Muscle layer of colon (tissue), 2 donors: ENCODE results near the gene CRYAB.

Source experiments
- H3K27ac ChIP-seq: one replicate; pipeline ENCODE4 v1.7.0; 2013; ENCODE audit warnings: low read depth, mild to moderate bottlenecking, low read length, moderate library complexity
- H3K27me3 ChIP-seq, 2 donors: one replicate each; pipeline ENCODE4 v1.7.0; 2013; ENCODE audit warnings: low read length in 2 of 2, mild to moderate bottlenecking in 2 of 2; ENCODE audit not compliant: insufficient read depth in 2 of 2, control insufficient read depth in 1 of 2
- H3K36me3 ChIP-seq: one replicate; pipeline ENCODE4 v1.7.0; 2013; ENCODE audit warnings: mild to moderate bottlenecking, low read length; ENCODE audit not compliant: insufficient read depth
- H3K4me1 ChIP-seq: one replicate; pipeline ENCODE4 v1.7.0; 2013; ENCODE audit warnings: mild to moderate bottlenecking, low read length; ENCODE audit not compliant: insufficient read depth
- H3K4me3 ChIP-seq, 2 donors: one replicate each; pipeline ENCODE4 v1.7.0; 2013; ENCODE audit warnings: low read length in 2 of 2, low read depth in 1 of 2, mild to moderate bottlenecking in 1 of 2, moderate library complexity in 1 of 2
- H3K9ac ChIP-seq: one replicate; pipeline ENCODE4 v1.7.0; 2013; ENCODE audit warnings: low read length
- H3K9me3 ChIP-seq: one replicate; pipeline ENCODE4 v1.7.0; 2013; ENCODE audit warnings: mild to moderate bottlenecking, low read length
- donor health status: abdominal sarcoma.
- donor health status: Adenocarcinoma of cecum.

CRYAB gene

GRCh38 chr11:111932611-111932950 is 21.0 kb upstream of the CRYAB start:
- H3K9ac ChIP-seq = no peak overlapping the region
- H3K36me3 ChIP-seq = no peaks in the 10 kb centered on the region
- peaks cover 20% of the 10 kb centered on the region for H3K4me1 ChIP-seq
- H3K9me3 ChIP-seq = no peaks in the 10 kb centered on the region
- H3K27ac ChIP-seq = no peak overlapping the region
- H3K27me3 ChIP-seq = no peaks in the 10 kb centered on the region
- no peak overlapping the region for H3K4me3 ChIP-seq

- H3K9ac ChIP-seq = no peak overlapping the region
- no peaks in the 10 kb centered on the region for H3K9me3 ChIP-seq
- H3K27me3 ChIP-seq = no peaks in the 10 kb centered on the region
- peaks cover 21% of the 10 kb centered on the region for H3K4me1 ChIP-seq
- H3K27ac ChIP-seq = no peak overlapping the region
- H3K36me3 ChIP-seq = no peaks in the 10 kb centered on the region
- H3K4me3 ChIP-seq = no peak overlapping the region
These were observed 18.9 kb upstream of the CRYAB start for GRCh38 chr11:111930472-111930871.

- Histone ChIP-seq H3K27ac (peak overlapping the region; percentile 81), H3K4me1 (peaks cover 33% of the 10 kb centered on the region), H3K36me3 (no peaks in the 10 kb centered on the region), H3K4me3 (peak overlapping the region; percentile 49 to 71), H3K27me3 (no peaks in the 10 kb centered on the region), H3K9ac (peak overlapping the region; percentile 88), H3K9me3 (no peaks in the 10 kb centered on the region)
These were observed 15.2 kb upstream of the CRYAB start for GRCh38 chr11:111926505-111927391.

- Histone ChIP-seq H3K27ac (peak overlapping the region; percentile 81), H3K4me1 (peaks cover 33% of the 10 kb centered on the region), H3K9me3 (no peaks in the 10 kb centered on the region), H3K9ac (no peak overlapping the region), H3K4me3 (peak overlapping the region in 1 of 2 donors; percentile 71), H3K36me3 (no peaks in the 10 kb centered on the region), H3K27me3 (no peaks in the 10 kb centered on the region)
These were observed 14.4 kb upstream of the CRYAB start for GRCh38 chr11:111925953-111926352.

GRCh38 chr11:111923951-111924350 is 12.4 kb upstream of the CRYAB start:
- H3K4me3 ChIP-seq = no peak overlapping the region
- H3K36me3 ChIP-seq = no peaks in the 10 kb centered on the region
- H3K27me3 ChIP-seq = no peaks in the 10 kb centered on the region
- H3K4me1 ChIP-seq = peaks cover 33% of the 10 kb centered on the region
- H3K27ac ChIP-seq = no peak overlapping the region
- H3K9me3 ChIP-seq = no peaks in the 10 kb centered on the region
- no peak overlapping the region for H3K9ac ChIP-seq

- peaks cover 33% of the 10 kb centered on the region for H3K4me1 ChIP-seq
- no peaks in the 10 kb centered on the region for H3K36me3 ChIP-seq
- no peaks in the 10 kb centered on the region for H3K27me3 ChIP-seq
- H3K9me3 ChIP-seq = no peaks in the 10 kb centered on the region
- H3K4me3 ChIP-seq = no peak overlapping the region
- H3K27ac ChIP-seq = peak overlapping the region; percentile 29
- no peak overlapping the region for H3K9ac ChIP-seq
These were observed 11.8 kb upstream of the CRYAB start for GRCh38 chr11:111923351-111923788.

GRCh38 chr11:111922803-111923202 is 11.2 kb upstream of the CRYAB start:
- H3K9ac ChIP-seq = no peak overlapping the region
- no peaks in the 10 kb centered on the region for H3K27me3 ChIP-seq
- H3K27ac ChIP-seq = peak overlapping the region; percentile 29
- H3K9me3 ChIP-seq = no peaks in the 10 kb centered on the region
- H3K36me3 ChIP-seq = no peaks in the 10 kb centered on the region
- H3K4me1 ChIP-seq = peaks cover 33% of the 10 kb centered on the region
- H3K4me3 ChIP-seq = no peak overlapping the region

GRCh38 chr11:111921541-111922230 is 10.1 kb upstream of the CRYAB start:
- no peaks in the 10 kb centered on the region for H3K9me3 ChIP-seq
- no peak overlapping the region for H3K4me3 ChIP-seq
- no peaks in the 10 kb centered on the region for H3K36me3 ChIP-seq
- H3K9ac ChIP-seq = no peak overlapping the region
- no peak overlapping the region for H3K27ac ChIP-seq
- peaks cover 28% of the 10 kb centered on the region for H3K4me1 ChIP-seq
- no peaks in the 10 kb centered on the region for H3K27me3 ChIP-seq

GRCh38 chr11:111920908-111921307 is 9.3 kb upstream of the CRYAB start:
- Histone ChIP-seq H3K9ac (no peak overlapping the region), H3K9me3 (no peaks in the 10 kb centered on the region), H3K27me3 (no peaks in the 10 kb centered on the region), H3K4me3 (no peak overlapping the region), H3K4me1 (peaks cover 21% of the 10 kb centered on the region), H3K36me3 (no peaks in the 10 kb centered on the region), H3K27ac (no peak overlapping the region)

GRCh38 chr11:111918390-111919256 is 7.1 kb upstream of the CRYAB start, which contains the start of gene C11orf52:
Gene C11orf52 (plus strand): TSS chr11:111918913. CDS start chr11:111918973, 60 bp downstream.
- Histone ChIP-seq H3K27me3 (no peaks in the 10 kb centered on the region), H3K4me3 (no peak within 1 kb of the TSS), H3K9me3 (no peaks in the 10 kb centered on the region), H3K27ac (no peak within 1 kb of the TSS), H3K4me1 (peaks cover 25% of the 10 kb centered on the region), H3K9ac (no peak within 1 kb of the TSS), H3K36me3 (no peaks in the 10 kb centered on the region)

- H3K27ac ChIP-seq = no peak overlapping the region
- H3K9me3 ChIP-seq = no peaks in the 10 kb centered on the region
- H3K4me1 ChIP-seq = peaks cover 22% of the 10 kb centered on the region
- H3K27me3 ChIP-seq = no peaks in the 10 kb centered on the region
- no peak overlapping the region for H3K4me3 ChIP-seq
- no peaks in the 10 kb centered on the region for H3K36me3 ChIP-seq
- H3K9ac ChIP-seq = no peak overlapping the region
These were observed 6.2 kb upstream of the CRYAB start for GRCh38 chr11:111917788-111918187.
